Measurements from ENCODE around the gene SNF8.
A peak's percentile ranks its signal among the peaks of the same experiment; 100 is the strongest.

SNF8 gene

DNA sequence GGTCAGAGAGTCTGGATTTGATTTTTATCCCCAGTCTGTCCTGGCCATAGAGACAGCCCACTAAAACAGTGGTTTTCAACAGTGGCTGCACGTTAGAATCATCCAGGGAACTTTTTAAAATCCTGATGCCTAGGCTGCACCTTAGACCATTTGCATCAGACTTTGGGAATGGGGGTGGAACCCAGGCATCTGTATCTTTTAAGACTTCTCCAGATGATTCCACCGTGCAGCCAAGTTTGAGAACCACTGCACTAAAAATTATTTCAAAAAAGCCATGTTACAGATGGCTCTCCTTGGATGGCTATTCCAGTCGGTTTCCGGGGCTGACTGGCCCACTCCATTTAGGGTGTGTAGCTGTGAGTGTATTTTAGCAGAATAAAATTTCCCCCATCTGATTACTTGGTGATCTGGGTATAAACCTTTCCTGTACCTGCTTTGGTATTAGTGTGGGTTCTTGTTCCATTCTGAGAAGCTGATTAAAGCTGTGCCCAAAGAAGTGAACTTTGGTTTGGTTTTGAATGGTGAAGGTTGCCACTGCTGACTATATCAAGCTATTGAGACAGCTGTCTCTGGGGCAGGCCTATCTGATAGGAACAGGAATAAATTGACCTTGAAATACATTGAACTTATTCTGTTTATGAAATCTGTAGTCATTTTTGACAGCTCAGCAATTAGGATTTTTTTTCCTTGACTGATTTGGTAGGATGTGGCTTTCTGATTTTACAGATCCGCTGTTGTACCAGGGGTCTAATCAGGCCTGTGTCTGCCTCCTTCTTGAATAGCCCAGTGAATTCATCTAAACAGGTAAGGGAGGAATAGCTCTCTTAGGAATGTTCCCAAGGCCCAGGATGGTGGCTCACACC, 50.8 kb downstream of the SNF8 start:
- no peaks in the 10 kb centered on the region for H3K9me3 Mint-ChIP-seq
- H3K4me3 Mint-ChIP-seq = peak overlapping the region; percentile 93
- no peak for DNase-seq
- peaks cover 15% of the 10 kb centered on the region for H3K36me3 Mint-ChIP-seq (ENCODE audit: low read depth)
- H3K27ac Mint-ChIP-seq = no peak overlapping the region
- TF ChIP-seq, protein P1, sequence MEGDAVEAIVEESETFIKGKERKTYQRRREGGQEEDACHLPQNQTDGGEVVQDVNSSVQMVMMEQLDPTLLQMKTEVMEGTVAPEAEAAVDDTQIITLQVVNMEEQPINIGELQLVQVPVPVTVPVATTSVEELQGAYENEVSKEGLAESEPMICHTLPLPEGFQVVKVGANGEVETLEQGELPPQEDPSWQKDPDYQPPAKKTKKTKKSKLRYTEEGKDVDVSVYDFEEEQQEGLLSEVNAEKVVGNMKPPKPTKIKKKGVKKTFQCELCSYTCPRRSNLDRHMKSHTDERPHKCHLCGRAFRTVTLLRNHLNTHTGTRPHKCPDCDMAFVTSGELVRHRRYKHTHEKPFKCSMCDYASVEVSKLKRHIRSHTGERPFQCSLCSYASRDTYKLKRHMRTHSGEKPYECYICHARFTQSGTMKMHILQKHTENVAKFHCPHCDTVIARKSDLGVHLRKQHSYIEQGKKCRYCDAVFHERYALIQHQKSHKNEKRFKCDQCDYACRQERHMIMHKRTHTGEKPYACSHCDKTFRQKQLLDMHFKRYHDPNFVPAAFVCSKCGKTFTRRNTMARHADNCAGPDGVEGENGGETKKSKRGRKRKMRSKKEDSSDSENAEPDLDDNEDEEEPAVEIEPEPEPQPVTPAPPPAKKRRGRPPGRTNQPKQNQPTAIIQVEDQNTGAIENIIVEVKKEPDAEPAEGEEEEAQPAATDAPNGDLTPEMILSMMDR (IDR thresholded peaks at IDR 0.05) = no peak
- peaks cover 30% of the 10 kb centered on the region for H3K4me1 Mint-ChIP-seq
- H3K27me3 Mint-ChIP-seq (ENCODE audit: low read depth, poor library complexity) = peaks cover 2% of the 10 kb centered on the region

DNA sequence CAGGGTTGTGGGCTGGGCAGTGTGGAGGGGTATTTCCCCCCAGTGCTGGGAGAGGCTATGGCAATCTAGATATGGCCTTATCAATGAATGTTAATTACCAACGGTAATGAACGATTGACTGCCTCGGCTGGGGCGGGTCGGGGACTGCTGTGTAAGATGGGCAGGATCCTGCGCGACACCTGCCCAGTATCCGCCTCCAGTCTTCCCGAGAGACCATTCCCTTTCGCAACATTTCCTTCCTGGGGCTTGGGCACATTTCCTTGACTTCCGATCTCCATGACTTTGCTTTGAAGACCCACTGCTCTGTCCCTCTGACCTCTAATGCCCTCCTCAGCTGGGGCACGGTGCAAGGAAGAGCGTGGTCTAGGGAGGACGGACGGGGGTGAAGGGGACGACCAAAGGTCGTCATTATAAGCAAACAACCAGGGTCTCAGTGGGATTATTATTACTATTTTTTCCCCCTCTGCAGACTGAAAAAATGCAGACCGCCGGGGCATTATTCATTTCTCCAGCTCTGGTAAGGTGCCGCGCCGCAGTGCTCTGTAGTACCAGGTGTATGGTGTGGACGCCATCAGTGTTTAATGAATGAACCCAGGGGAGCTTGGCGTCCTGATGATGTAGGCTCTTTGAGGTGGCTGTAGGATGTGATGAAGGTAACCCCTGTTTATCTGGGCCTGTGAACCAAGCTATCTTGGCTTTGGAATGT, 51.5 kb downstream of the SNF8 start:
- Mint-ChIP-seq H3K27ac (peak overlapping the region; percentile 96), H3K4me1 (peaks cover 30% of the 10 kb centered on the region), H3K36me3 (ENCODE audit: low read depth) (peaks cover 11% of the 10 kb centered on the region), H3K9me3 (no peaks in the 10 kb centered on the region), H3K4me3 (peak overlapping the region; percentile 93), H3K27me3 (ENCODE audit: low read depth, poor library complexity) (peaks cover 2% of the 10 kb centered on the region)
- TF ChIP-seq, protein P1 (IDR thresholded peaks at IDR 0.05) = no peak
- DNase-seq = no peak

DNA sequence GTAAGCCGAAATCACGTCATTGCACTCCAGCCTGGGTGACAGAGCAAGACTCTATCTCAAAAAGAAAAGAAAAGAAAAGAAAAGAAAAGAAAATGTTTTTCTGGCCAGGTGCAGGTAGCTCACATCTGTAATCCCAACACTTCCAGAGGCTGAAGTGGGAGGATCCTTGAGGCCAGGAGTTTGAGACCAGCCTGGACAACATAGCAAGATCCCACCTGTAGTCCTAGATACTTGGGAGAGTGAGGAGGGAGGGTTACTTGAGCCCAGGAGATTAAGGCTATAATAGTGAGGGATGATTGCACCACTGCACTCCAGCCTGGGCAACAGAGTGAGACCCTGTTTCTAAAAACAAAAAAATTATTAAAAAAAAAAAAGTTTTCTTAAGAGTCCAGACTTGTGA, 54.6 kb downstream of the SNF8 start:
- Mint-ChIP-seq H3K4me3 (no peak overlapping the region), H3K27me3 (ENCODE audit: low read depth, poor library complexity) (peaks cover 6% of the 10 kb centered on the region), H3K36me3 (ENCODE audit: low read depth) (no peaks in the 10 kb centered on the region), H3K4me1 (peaks cover 35% of the 10 kb centered on the region), H3K9me3 (no peaks in the 10 kb centered on the region), H3K27ac (no peak overlapping the region)
- TF ChIP-seq, protein P1 (IDR thresholded peaks at IDR 0.05) = no peak
- no peak for DNase-seq

DNA sequence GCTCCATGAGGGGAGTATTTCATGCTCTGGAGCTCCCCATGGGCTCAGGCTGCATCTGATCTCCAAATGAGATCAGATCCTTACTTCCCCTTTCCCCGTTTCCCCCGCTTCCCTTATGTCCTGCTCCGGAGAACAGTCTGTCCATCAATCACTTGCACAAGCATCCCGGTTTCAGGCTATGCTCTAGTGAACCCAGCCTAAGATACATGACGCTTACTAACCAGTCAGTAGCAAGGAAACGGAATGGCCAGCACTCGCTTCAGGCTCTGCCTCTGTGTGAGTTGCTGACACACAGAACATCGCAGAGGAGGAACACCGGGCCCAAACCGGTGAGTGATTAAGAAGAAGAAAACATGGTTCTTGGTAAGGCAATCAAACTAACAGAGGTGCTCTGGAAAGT, 61.5 kb downstream of the SNF8 start:
- Mint-ChIP-seq H3K27ac (peak overlapping the region; percentile 87), H3K4me3 (peak overlapping the region; percentile 54), H3K9me3 (no peaks in the 10 kb centered on the region), H3K36me3 (ENCODE audit: low read depth) (no peaks in the 10 kb centered on the region), H3K4me1 (peaks cover 24% of the 10 kb centered on the region), H3K27me3 (ENCODE audit: low read depth, poor library complexity) (peaks cover 21% of the 10 kb centered on the region)
- TF ChIP-seq, protein P1 (IDR thresholded peaks at IDR 0.05) = no peak
- DNase-seq = peak; percentile 43

DNA sequence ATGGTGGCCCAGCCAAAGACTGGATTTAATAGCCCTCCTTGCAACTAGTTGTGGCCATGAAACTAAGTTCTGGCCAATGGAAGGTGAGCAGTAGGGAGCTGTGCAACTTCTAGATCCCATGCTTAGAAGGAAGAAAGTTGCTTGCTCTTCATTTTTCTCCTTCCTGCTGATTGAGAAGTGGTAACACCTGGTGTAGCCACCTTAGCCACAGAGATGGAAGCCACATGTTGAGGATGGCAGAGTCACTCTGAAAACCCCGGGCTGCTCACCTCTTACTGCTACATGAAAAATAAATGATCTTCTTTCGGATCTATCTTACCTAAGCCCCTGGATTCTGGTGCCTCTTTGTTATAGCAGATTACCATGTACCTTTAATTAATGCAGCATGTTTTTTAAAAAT, 62.4 kb downstream of the SNF8 start:
- Mint-ChIP-seq H3K9me3 (no peaks in the 10 kb centered on the region), H3K4me1 (peaks cover 24% of the 10 kb centered on the region), H3K27me3 (ENCODE audit: low read depth, poor library complexity) (peaks cover 15% of the 10 kb centered on the region), H3K36me3 (ENCODE audit: low read depth) (no peaks in the 10 kb centered on the region), H3K4me3 (no peak overlapping the region), H3K27ac (no peak overlapping the region)
- no peak for DNase-seq
- TF ChIP-seq, protein P1 (IDR thresholded peaks at IDR 0.05) = no peak
